Type B pancreatic cell (in vitro differentiated cells): ENCODE data around the gene USP7. TPM values are rescaled to one million over a fixed set of nuclear protein-coding genes. Genes with fewer than 3 reads are reported as not detected.

Source experiments
- DNase-seq: peaks from one replicate; pipeline ENCODE4 v3.0.0; 2021; ENCODE audit warnings: mixed read lengths; ENCODE audit not compliant: unreplicated experiment; ENCODE audit errors: extremely low spot score
- H3K27ac Mint-ChIP-seq: 2 replicates; pipeline ENCODE4 v1.8.0; 2021; ENCODE audit warnings: mild to moderate bottlenecking, mixed read lengths
- H3K27me3 Mint-ChIP-seq: 2 replicates; pipeline ENCODE4 v1.8.0; 2021; ENCODE audit warnings: mixed read lengths
- H3K36me3 Mint-ChIP-seq: 2 replicates; pipeline ENCODE4 v1.8.0; 2021; ENCODE audit warnings: mixed read lengths
- H3K4me1 Mint-ChIP-seq: one replicate; pipeline ENCODE4 v1.8.0; 2021; ENCODE audit warnings: mixed read lengths; ENCODE audit not compliant: unreplicated experiment
- H3K4me3 Mint-ChIP-seq: 2 replicates; pipeline ENCODE4 v1.8.0; 2021; ENCODE audit warnings: mild to moderate bottlenecking, mixed read lengths
- H3K9me3 Mint-ChIP-seq: 2 replicates; pipeline ENCODE4 v1.8.0; 2021; ENCODE audit warnings: mixed read lengths
- CTCF ChIP-seq: fragments of 200-600 bp; sonication (generic); conservative IDR thresholded peaks from 2 replicates; pipeline ENCODE4 v1.5.0; 2021; ENCODE audit warnings: antibody characterized with exemption, mild to moderate bottlenecking
- total RNA-seq: library from RNA; stranded (reverse); gene quantifications from 2 replicates; pipeline ENCODE4 v1.2.1, GENCODE V29; 2021; ENCODE audit warnings: low replicate concordance

USP7 gene
- total RNA-seq, 1 donor from 2014 or later, result 118 TPM

GRCh38 chr16:8908810-8909468 is 54.8 kb downstream of the USP7 start:
- no peaks in the 10 kb centered on the region for H3K27me3 Mint-ChIP-seq
- no peak overlapping the region for H3K4me3 Mint-ChIP-seq
- H3K4me1 Mint-ChIP-seq, result no peaks in the 10 kb centered on the region
- H3K9me3 Mint-ChIP-seq, result no peaks in the 10 kb centered on the region
- H3K27ac Mint-ChIP-seq, result peak overlapping the region; percentile 50
- peaks cover 21% of the 10 kb centered on the region for H3K36me3 Mint-ChIP-seq
- no peak for TF ChIP-seq CTCF
- no peak for DNase-seq

- TF ChIP-seq CTCF, result no peak
- H3K9me3 Mint-ChIP-seq, result no peaks in the 10 kb centered on the region
- no peaks in the 10 kb centered on the region for H3K27me3 Mint-ChIP-seq
- H3K27ac Mint-ChIP-seq, result no peak overlapping the region
- H3K36me3 Mint-ChIP-seq, result peaks cover 21% of the 10 kb centered on the region
- no peak for DNase-seq
- no peak overlapping the region for H3K4me3 Mint-ChIP-seq
- H3K4me1 Mint-ChIP-seq, result no peaks in the 10 kb centered on the region
These were observed 56.6 kb downstream of the USP7 start for GRCh38 chr16:8907096-8907495.

- H3K27me3 Mint-ChIP-seq, result no peaks in the 10 kb centered on the region
- no peak for DNase-seq
- H3K36me3 Mint-ChIP-seq, result peaks cover 28% of the 10 kb centered on the region
- no peaks in the 10 kb centered on the region for H3K4me1 Mint-ChIP-seq
- TF ChIP-seq CTCF, result peak; percentile 53
- H3K9me3 Mint-ChIP-seq, result no peaks in the 10 kb centered on the region
- no peak overlapping the region for H3K27ac Mint-ChIP-seq
- H3K4me3 Mint-ChIP-seq, result no peak overlapping the region
These were observed 57.7 kb downstream of the USP7 start for GRCh38 chr16:8905795-8906591.

- Mint-ChIP-seq H3K27me3 (no peaks in the 10 kb centered on the region), H3K27ac (peak overlapping the region; percentile 28)
These were observed 58.4 kb downstream of the USP7 start for GRCh38 chr16:8905168-8905762.

GRCh38 chr16:8904018-8904430 is 59.7 kb downstream of the USP7 start:
- no peaks in the 10 kb centered on the region for H3K9me3 Mint-ChIP-seq
- no peak for TF ChIP-seq CTCF
- no peak overlapping the region for H3K27ac Mint-ChIP-seq
- no peaks in the 10 kb centered on the region for H3K4me1 Mint-ChIP-seq
- no peak for DNase-seq
- no peak overlapping the region for H3K4me3 Mint-ChIP-seq
- H3K36me3 Mint-ChIP-seq, result peaks cover 34% of the 10 kb centered on the region
- H3K27me3 Mint-ChIP-seq, result no peaks in the 10 kb centered on the region

More at GRCh38 chr16:8905168-8905762, 58.4 kb downstream of the USP7 start:
- H3K4me3 Mint-ChIP-seq, result no peak overlapping the region
- H3K4me1 Mint-ChIP-seq, result no peaks in the 10 kb centered on the region
- peak; percentile 54 for TF ChIP-seq CTCF
- H3K9me3 Mint-ChIP-seq, result no peaks in the 10 kb centered on the region
- peaks cover 35% of the 10 kb centered on the region for H3K36me3 Mint-ChIP-seq
- no peak for DNase-seq
